GM19043 (cell line): Measurements from ENCODE around the gene LY6G6C.

Experiments
- ATAC-seq: cut with Tn5 transposase; IDR thresholded peaks from one replicate; pipeline ENCODE4 v1.9.1; 2021; ENCODE audit warnings: low read depth; ENCODE audit not compliant: unreplicated experiment

The LY6G6C gene

GRCh38 chr6:31687321-31687720, 34.2 kb downstream of the LY6G6C start:
- no peak for ATAC-seq

DNA sequence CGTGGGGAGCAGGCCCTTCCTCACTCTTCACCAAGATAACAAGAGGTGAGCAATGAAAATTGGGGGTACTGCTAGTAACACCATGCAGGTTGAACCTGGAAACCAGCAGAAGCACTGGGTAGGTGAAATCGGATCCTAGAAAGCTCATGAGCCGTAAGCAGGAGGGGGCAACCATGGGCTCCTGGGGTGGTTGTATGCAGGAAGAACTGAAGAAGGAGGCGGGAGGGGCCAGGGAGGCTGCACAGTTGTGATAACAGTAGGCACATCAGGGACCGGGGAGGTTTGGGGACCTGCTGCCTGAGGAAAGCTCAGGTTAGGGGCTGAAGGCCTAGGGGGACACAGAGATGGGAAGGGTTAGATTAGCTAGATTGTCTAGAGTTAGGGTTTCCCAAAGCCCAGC, 35.1 kb downstream of the LY6G6C start:
- ATAC-seq = no peak

DNA sequence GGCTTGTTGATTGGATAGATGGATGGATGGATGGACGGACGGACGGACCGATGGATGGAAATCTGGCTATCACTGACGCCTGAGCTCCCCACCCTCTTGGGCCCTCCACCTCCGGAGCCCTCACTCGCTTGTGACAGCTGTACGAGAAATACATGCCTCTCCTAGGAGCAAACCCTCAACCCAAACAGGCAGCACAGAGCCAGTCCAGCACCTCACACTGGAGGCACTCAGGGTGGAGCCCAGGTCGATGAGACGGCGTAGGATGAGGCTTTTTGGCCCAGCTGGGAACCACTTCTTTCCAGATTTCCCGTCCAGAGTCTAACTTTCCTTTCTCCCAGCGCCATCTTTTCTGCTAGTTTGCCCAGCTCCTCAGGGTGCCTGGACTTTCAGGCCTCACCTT, 38.0 kb downstream of the LY6G6C start:
- ATAC-seq = no peak

GRCh38 chr6:31681135-31681671, 40.3 kb downstream of the LY6G6C start:
- ATAC-seq = no peak

DNA sequence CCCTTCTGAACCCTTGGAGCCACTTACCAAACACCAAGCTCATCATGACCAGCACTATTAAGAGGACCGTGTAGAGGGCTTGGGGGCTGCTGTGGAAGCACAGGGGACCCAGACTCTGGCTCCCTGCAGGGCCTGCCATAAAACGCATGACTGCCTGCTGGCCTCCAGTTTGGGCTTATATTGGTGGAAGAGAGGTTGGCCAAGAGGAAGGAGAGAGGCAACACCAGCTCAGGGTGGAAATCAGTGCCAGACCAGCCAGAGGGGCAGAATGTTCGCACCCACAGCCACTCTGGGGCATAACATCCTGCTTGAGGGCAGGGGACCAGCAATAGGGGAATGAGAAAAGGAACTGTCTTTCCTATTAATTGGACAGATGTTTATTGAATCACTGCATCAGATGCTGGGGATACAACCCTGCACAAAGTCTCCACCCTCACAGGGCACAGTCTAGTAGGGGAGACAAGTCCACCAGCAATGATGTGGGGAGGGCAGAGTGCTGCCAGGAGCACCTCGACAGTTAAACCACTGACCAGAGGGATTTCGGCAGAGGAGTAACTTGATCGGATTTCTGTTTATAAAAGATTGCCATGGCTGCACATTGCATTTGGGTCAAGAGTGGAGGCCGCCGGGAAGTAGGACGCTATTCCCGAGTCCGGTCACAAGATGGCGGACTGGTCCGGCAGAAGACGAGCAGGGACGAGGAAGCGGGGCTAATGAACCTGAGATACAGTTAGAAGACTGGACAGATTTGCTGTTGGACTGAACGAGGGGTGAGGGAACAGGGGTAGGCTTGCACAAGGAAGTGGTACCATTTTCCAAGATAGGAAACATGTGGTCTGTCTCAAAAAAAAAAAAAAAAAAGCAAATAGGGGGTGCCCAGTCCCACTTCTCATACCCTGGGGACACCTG, 41.1 kb downstream of the LY6G6C start, which contains the start of gene LY6G5C:
LY6G5C (minus strand) TSS at position 842 of the 909 bp plus-strand sequence; CDS start at position 148, 694 bp downstream.
- ATAC-seq = no peak

DNA sequence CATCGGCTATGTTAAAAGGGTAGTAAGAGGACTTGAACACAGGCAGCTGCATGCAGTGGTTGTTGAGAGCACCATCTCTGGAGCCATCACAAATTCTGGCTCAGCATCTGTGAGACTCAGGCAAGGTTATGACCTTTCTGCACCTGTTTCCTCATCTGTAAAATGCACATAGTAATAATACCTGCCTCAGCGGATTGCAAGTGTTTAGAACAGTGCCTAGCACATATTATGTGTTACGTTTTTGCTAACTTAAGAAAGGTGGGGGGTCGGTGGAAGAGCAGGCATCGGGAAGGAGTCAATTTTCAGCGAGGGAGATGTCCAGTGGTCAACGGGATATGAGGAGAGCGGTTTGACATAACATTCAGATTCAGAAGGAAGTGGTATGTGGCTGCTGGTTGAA, 43.6 kb downstream of the LY6G6C start:
- no peak for ATAC-seq

DNA sequence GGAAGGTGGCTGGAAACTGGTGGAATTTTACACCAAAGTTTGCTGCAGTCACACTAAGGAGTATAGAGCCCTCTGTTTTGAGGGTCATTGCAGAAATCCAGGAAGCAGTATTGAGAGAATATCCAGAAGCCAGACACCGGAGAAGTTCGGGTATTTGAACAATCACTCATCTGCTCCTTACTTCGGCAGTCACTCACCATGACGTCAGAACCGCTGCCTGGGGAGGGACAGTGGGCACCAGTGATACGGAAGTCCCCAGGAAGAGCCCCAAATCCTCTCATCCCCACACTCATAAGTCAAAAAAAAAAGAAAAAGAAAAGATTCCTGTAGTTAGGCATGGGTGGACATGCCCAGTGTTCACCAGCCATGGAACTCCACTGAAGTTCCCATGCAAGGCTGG, 44.6 kb downstream of the LY6G6C start:
- ATAC-seq = no peak

DNA sequence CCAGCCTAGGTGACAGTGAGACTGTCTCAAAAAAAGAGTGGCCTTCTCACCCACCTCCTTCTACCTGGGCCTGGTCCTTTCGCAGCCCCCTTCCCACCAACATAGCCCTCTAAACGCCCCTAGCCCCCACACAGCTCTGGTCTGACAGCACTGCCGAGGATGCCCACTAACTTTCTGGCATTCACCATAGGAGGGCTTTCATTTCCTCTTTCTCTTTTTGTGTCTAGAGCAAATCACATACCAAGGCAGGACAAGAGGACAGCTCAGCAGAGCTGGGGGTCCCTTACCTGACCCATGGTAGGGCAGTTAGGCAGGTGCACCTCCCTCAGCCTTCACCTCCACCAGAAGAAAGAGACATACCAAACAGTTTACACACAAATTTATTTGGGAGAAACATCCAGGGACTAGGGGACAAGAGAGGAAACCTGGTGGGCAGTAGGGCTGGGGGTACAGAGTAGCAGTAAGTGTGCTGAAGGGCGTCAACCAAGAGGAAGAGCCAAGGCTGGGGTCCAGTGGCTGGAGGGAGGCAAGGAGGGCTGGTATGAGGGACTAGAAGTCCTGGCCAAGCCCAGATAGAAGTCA, 45.1 kb downstream of the LY6G6C start:
- no peak for ATAC-seq

GRCh38 chr6:31669676-31670075, 51.9 kb downstream of the LY6G6C start, which contains the start of gene LY6G5B:
Gene LY6G5B (plus strand): TSS chr6:31669976. CDS start chr6:31670951, 975 bp downstream.
- ATAC-seq = no peak
